ENCODE results near the gene PPP2R2C. TPM values are rescaled to one million over a fixed set of nuclear protein-coding genes. Genes with fewer than 3 reads are reported as not detected.

PPP2R2C gene
- total RNA-seq, 2 experiments from 2014 or later, result not detected

DNA sequence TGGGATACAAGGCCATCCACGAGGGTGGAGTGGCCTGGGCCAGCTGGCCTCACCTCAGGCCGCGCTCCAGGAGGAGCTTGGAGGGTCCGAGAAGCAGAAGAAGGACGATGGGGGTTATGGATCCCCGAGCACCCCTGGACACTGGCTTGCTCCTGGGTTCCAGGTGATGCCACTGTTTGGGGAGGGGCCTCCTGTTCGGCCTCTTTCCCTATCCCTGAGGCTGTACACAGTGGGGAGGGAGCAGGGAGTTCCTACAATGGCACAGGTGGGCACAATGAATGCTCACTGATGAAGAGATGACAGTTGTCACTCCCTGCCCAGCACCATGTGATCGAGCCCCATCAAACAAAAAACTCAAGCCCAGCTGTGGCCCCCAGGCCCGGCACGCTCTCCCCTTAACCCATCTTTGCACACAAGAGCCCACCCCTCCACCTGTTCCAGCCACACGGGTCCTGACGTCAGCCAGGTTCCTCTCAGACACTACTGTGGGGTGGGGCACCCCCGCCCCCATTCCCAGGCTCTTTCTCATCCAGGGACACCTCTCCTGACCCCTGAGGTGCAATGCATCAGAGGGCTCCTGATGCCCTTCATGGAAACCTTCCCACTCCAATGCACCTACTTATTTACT, 132.5 kb downstream of the PPP2R2C start:
- Mint-ChIP-seq H3K36me3 (ENCODE audit: low read depth) (no peaks in the 10 kb centered on the region), H3K4me1 (peaks cover 25% of the 10 kb centered on the region), H3K4me3 (no peak overlapping the region), H3K9me3 (no peaks in the 10 kb centered on the region), H3K27me3 (peaks cover 34% of the 10 kb centered on the region), H3K27ac (no peak overlapping the region)
- DNase-seq, result no peak
- ChIA-PET POLR2A (no interaction called here), CTCF (interaction anchor here (0.5 to 1.1 kb wide), 2 partner anchors 89 to 271 kb away, joined by 3 read pairs; no protein-coding TSS in a partner anchor)

DNA sequence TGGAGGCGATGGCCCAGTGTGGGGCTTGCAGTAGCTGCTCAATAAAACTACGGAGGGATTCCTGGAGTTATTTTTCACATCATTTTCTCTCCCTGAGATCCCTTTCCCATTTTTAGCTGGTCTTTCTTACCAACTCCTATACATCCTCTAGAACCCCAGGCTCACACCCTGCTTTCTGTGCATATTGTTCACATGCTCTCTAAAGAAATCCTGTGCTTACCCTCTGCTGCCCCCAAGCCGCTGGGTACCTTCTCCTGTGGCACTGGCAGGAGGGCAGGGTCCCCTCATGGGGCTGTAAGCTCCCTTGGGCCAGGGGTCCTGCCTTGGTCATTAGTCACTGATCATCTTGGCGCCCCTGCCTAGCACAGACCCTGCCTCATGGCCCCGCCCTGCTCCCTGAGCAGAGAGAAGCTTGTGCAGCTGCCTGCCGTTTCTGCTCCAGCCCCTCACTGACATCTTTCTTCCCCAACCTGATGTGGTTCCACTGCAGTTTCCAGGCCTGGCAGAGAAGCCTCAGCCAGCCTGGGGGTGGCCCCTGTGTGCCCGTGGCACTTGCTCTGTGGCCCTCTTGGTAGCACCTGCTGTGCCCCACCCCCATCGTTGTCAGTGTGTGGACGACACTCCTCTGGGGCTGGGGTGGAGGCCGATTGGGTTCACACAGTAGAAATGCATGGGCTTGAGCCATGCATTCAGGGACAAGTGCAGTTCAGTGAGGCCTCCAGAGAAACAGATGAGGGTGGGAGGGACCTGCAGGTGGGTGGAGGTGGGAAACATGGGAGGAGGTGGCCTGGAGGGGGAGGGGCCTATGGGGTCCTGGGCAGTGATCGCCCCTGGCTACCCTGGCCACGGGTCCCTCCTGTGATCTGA, 133.2 kb downstream of the PPP2R2C start:
- peaks cover 36% of the 10 kb centered on the region for H3K27me3 Mint-ChIP-seq
- no peak overlapping the region for H3K4me3 Mint-ChIP-seq
- ChIA-PET POLR2A (no interaction called here), CTCF (interaction anchor here (1.1 to 1.9 kb wide), 2 partner anchors 12 to 88 kb away, joined by 3 to 6 read pairs; no protein-coding TSS in a partner anchor)
- DNase-seq, result no peak
- peaks cover 25% of the 10 kb centered on the region for H3K4me1 Mint-ChIP-seq
- no peak overlapping the region for H3K27ac Mint-ChIP-seq
- no peaks in the 10 kb centered on the region for H3K36me3 Mint-ChIP-seq (ENCODE audit: low read depth)
- no peaks in the 10 kb centered on the region for H3K9me3 Mint-ChIP-seq

DNA sequence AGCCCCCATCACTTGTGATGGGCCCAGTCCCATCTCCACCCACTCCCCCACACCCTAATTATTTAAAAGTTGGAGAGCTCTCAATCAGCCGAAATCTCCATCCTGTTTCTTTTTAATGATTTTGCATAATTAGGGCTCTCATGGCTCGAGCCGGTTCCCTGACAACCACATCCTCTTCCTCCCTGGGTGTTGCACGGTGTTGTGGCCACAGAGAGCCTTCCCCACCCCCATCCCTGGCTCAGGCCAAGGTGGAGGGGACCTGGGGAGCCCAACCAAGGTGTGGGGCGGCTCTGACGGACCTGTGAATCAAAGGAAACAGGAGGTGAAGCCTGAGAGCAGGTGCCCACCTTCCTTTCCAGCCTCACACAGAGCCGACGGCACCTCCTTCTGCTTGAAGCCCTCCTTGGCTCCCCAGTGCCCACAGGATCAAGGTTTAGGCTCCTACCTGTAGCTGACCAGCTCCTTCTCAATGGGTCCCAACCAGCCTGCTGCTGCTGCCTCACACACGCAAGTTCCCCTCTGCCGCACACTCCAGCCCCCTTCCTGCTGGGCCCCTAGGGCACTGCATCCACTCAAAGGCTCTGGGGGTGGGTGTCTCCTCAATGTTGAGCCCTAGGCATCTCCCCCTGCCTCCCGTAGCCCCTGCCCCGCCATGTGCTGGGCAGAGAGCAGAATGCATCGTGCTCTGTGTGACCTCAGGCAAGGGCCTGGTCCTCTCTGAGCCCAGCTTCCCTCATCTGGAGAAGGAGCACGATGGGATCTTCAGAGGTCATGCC, 134.1 kb downstream of the PPP2R2C start:
- Mint-ChIP-seq H3K4me3 (peak overlapping the region; percentile 6), H3K9me3 (no peaks in the 10 kb centered on the region), H3K36me3 (ENCODE audit: low read depth) (no peaks in the 10 kb centered on the region), H3K27ac (peak overlapping the region; percentile 38), H3K27me3 (peaks cover 36% of the 10 kb centered on the region), H3K4me1 (peaks cover 25% of the 10 kb centered on the region)
- DNase-seq, result peak; percentile 41
- POLR2A ChIA-PET, result no interaction called here
- CTCF ChIA-PET, result interaction anchor here (1.9 kb wide), 1 partner anchor 11 kb away, joined by 6 read pairs; no protein-coding TSS in a partner anchor

DNA sequence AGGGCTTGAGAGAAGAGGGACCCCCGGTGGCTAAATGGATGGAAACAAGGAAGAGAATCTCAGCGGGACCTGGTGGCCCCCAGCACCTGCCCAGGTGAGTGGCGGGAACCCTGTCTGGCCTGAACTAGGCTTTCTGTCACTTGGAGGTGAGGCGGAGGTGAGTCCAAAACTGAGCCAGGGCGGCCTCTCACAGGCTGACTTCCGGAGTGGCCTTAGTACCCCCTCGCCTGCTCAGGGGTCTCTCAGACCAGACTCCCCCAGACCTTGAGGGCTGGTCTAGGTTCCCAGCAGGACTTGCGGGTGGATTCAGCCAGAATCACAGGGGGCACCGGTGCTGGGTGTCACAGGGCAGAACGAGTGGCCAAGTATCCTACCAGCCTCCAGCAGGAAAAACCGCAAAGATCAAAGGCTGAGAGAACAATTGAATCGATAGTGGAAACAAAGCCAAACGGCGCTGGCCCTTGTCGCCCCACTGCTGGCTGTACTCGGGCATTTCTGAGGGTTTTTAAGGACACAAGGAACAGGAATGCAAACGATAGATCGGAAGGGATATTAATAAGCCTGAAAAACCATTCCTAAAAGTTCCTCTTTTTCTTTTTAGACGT, 135.0 kb downstream of the PPP2R2C start:
- no peak for DNase-seq
- Mint-ChIP-seq H3K27me3 (peaks cover 32% of the 10 kb centered on the region), H3K36me3 (ENCODE audit: low read depth) (no peaks in the 10 kb centered on the region), H3K4me3 (no peak overlapping the region), H3K27ac (no peak overlapping the region), H3K9me3 (no peaks in the 10 kb centered on the region), H3K4me1 (peaks cover 25% of the 10 kb centered on the region)
- ChIA-PET POLR2A (no interaction called here), CTCF (interaction anchor here (1.9 kb wide), 1 partner anchor 10 kb away, joined by 6 read pairs; no protein-coding TSS in a partner anchor)

DNA sequence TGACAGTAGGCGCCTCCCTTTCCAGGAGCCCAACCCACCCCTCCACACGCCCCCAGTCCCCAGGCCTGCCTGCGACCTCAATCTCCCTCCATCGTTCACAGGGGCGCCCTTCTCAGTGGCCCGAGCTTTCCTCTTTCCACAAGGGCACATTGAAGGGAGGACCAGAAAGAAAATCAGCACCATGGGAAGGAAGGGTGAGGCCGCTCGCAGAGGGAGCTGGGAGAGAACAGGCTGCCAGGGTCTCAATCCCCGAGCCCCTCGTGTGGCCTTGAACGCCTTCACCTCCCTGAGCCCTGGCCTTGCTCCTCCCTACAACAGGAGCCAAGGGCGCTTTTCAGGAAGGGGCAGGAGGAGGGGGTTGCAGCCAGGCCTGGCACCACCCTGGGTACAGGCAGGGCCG, 136.2 kb downstream of the PPP2R2C start:
- POLR2A ChIA-PET, result no interaction called here
- DNase-seq, result no peak
- H3K27me3 Mint-ChIP-seq, result peaks cover 29% of the 10 kb centered on the region
- CTCF ChIA-PET, result no interaction called here
- peaks cover 25% of the 10 kb centered on the region for H3K4me1 Mint-ChIP-seq
- no peak overlapping the region for H3K27ac Mint-ChIP-seq
- H3K4me3 Mint-ChIP-seq, result no peak overlapping the region
- H3K9me3 Mint-ChIP-seq, result peaks cover 3% of the 10 kb centered on the region
- H3K36me3 Mint-ChIP-seq (ENCODE audit: low read depth), result no peaks in the 10 kb centered on the region

DNA sequence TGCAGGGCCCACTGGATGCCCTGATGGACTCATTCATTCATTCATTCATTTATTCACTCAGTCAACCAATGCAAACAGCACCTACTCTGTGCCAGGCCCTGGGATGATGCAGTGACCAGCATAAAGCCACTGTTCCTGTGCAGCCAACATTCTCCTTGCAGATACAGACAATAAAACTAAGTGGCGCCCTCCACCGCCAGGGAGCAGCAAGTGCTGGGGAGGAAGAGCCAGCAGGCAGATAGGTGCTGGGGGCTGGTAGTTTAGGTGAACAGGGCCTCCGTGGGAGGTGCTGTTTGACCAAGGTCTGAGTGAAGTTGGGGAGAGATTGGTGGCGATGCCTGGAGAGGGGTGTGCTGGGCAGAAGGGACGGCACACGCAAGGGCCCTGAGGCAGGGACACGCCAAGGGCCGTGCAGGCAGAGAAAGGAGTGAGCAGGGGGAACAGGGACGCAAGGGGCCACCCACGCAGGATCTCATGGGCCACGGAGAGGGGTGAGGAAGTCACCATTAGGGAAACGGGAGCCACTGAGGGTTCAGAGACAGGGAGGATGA, 137.3 kb downstream of the PPP2R2C start:
- no peak for DNase-seq
- Mint-ChIP-seq H3K4me3 (no peak overlapping the region), H3K9me3 (peaks cover 3% of the 10 kb centered on the region), H3K36me3 (ENCODE audit: low read depth) (no peaks in the 10 kb centered on the region), H3K4me1 (peaks cover 23% of the 10 kb centered on the region), H3K27me3 (peaks cover 27% of the 10 kb centered on the region), H3K27ac (peak overlapping the region; percentile 25)
- ChIA-PET POLR2A (no interaction called here), CTCF (interaction anchor here (0.7 kb wide), 1 partner anchor 76 kb away, joined by 3 read pairs; no protein-coding TSS in a partner anchor)

DNA sequence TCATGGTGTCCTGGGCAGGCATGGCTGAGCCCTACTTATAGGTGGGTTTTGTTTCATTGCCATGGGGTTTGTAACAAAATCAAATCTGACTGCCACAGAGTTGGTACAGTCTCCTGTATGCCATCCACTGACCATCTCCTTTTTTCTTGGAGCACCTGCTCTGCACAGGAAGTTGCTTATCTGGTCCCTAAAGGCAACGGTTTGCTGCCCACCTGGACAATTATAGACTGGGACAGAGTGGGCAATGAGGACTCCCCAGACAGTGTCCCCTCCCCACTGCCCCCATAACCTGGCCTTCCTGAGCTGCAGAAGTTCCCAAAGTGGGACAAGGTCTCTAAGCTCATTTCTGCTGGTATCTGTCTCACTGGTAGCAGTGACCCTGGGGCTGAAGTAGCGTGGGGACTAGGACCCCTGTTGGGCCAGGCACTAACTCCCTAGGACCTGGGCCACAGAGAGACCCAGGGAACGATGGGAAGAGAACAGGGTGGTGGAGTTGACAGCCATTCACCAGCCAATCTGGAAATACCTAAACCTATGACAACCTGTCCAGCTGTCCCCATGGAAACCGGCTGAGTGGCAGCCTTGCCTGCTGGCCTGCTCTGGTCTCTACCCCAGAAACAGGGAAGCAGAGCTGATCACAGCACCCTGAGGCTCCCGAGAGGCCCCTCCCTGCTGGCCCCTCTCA, 138.1 kb downstream of the PPP2R2C start:
- CTCF ChIA-PET, result interaction anchor here (3.7 kb wide), 1 partner anchor 11 kb away, joined by 14 read pairs; no protein-coding TSS in a partner anchor
- H3K36me3 Mint-ChIP-seq (ENCODE audit: low read depth), result no peaks in the 10 kb centered on the region
- no peak overlapping the region for H3K4me3 Mint-ChIP-seq
- POLR2A ChIA-PET, result no interaction called here
- H3K27ac Mint-ChIP-seq, result no peak overlapping the region
- peaks cover 3% of the 10 kb centered on the region for H3K9me3 Mint-ChIP-seq
- DNase-seq, result no peak
- peaks cover 22% of the 10 kb centered on the region for H3K4me1 Mint-ChIP-seq
- peaks cover 26% of the 10 kb centered on the region for H3K27me3 Mint-ChIP-seq

DNA sequence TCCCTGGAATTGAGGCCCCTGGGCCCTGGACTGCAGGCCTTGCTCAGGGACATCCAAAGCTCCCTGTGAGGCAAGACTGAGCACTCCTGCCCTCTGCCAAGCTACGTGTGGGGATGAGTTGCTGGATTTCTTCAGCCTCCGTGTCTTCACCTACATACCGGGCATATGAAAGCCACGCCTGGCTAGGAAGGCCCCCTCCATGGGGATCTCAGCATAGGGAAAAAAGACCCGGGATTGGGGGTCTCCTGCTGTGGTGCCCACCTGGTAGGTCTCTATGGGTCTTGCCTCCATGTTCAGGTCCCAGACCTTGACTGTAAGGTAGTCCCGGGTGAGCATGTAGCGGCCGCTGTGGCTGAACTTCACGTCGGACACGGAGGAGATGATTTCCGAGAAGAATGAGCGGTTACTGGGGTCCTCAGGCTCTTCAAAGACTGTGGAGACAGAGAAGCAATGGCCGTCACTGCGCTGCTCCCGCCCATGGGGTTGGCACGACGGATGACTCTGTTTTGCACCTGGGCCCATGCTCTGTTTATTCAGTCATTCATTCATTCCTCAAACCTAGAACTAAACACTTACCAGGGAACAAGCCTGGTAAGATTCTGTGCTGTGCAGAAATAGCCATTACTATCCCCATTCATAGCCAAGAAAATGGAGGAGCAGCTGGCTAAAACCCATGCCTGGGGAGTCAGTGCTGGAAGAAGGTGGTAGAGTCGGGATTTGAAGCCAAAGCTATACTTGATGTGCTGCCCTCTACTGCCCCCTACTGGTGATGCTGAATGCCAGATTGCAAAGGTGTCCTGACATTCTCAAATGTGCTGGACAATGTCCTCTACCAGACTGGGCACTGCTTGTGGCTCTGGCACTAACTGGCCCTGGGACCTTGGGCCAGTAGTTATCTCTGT, 138.9 kb downstream of the PPP2R2C start:
- Mint-ChIP-seq H3K27ac (no peak overlapping the region), H3K27me3 (peaks cover 22% of the 10 kb centered on the region), H3K4me3 (no peak overlapping the region), H3K4me1 (peaks cover 14% of the 10 kb centered on the region), H3K9me3 (peaks cover 3% of the 10 kb centered on the region), H3K36me3 (ENCODE audit: low read depth) (no peaks in the 10 kb centered on the region)
- ChIA-PET CTCF (interaction anchor here (3.3 to 3.7 kb wide), 2 partner anchors 10 to 80 kb away, joined by 14 to 19 read pairs; no protein-coding TSS in a partner anchor), POLR2A (no interaction called here)
- peak; percentile 27 for DNase-seq

DNA sequence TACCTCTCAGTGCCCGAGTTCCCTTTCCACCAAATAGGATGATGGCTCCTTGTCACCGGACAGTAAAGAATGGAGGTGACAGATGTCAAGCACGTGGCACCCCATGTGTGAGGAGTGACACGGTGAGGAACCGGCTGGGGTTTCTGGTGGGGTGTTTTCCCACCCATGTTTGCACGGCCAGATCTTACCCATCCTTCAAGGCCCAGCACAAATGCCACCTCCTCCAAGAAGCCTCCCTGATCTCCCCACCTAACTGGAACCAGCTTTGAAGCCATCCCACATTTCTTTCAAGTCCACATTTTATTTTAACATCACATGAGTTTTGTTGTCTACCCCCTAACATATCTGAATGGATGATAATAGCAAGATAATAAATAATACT, 139.8 kb downstream of the PPP2R2C start:
- DNase-seq, result no peak
- H3K27ac Mint-ChIP-seq, result no peak overlapping the region
- ChIA-PET POLR2A (no interaction called here), CTCF (interaction anchor here (0.5 to 3.7 kb wide), 12 partner anchors 9 to 506 kb away, joined by 3 to 23 read pairs (median 6); partner anchors contain the start of gene WFS1)
- peaks cover 5% of the 10 kb centered on the region for H3K4me1 Mint-ChIP-seq
- peaks cover 3% of the 10 kb centered on the region for H3K9me3 Mint-ChIP-seq
- no peaks in the 10 kb centered on the region for H3K36me3 Mint-ChIP-seq (ENCODE audit: low read depth)
- no peak overlapping the region for H3K4me3 Mint-ChIP-seq
- H3K27me3 Mint-ChIP-seq, result peaks cover 16% of the 10 kb centered on the region

DNA sequence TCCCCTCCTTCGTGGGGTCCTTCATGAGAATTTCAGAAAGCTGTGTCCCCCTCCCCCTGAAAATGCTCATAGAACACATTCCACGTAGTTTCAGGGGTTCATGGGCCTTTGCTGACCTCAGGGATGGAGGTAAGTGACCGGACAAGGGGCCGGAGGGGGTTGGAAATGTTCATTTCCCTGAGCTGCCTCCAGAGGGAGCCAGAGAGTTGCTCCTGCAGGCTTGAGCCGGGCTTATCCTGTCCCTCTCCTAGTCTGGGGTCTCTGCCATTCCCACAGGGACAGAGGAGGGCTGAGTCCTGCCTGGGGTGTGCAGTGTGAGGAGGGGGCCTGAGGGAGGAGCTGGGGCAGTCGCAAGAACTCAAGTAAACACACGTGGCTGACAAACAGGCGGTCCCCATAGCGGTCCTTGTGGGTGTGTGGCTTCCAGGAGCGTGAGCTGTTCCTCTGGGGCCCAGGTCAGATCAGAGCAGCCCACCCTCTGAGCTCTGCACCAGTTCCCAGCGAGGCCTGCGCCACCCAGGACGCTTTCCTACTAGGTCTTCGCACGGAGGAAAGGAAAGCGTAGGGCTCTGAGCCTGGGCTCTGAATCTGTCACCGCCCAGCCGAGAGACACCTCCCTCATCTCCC, 140.3 kb downstream of the PPP2R2C start:
- no peaks in the 10 kb centered on the region for H3K36me3 Mint-ChIP-seq (ENCODE audit: low read depth)
- peaks cover 3% of the 10 kb centered on the region for H3K9me3 Mint-ChIP-seq
- ChIA-PET POLR2A (no interaction called here), CTCF (interaction anchor here (0.5 to 3.7 kb wide), 15 partner anchors 9 to 505 kb away, joined by 3 to 23 read pairs (median 5); partner anchors contain the start of gene WFS1)
- peaks cover 2% of the 10 kb centered on the region for H3K4me1 Mint-ChIP-seq
- no peak overlapping the region for H3K27ac Mint-ChIP-seq
- H3K4me3 Mint-ChIP-seq, result no peak overlapping the region
- no peak for DNase-seq
- H3K27me3 Mint-ChIP-seq, result peaks cover 10% of the 10 kb centered on the region

Data from activated CD4-positive, alpha-beta T cell treated with anti-CD3 and anti-CD28 coated beads, Interleukin-2, amount 10 ng/mL, durations not matched to agents 7 days and 5 days (primary cell).